Inflammatory macrophage (primary cell): ENCODE measurements around the gene ARHGEF25.
"Not testable (repeated sequence)": the region's sequence is repeated elsewhere in the genome, so short reads cannot be mapped to it uniquely, and the experiment has no call there.

Experiments
- DNase-seq, 2 donors: peaks; one replicate each; pipeline ENCODE4 v3.0.0-alpha.2; 2020 to 2022

The ARHGEF25 gene

DNA sequence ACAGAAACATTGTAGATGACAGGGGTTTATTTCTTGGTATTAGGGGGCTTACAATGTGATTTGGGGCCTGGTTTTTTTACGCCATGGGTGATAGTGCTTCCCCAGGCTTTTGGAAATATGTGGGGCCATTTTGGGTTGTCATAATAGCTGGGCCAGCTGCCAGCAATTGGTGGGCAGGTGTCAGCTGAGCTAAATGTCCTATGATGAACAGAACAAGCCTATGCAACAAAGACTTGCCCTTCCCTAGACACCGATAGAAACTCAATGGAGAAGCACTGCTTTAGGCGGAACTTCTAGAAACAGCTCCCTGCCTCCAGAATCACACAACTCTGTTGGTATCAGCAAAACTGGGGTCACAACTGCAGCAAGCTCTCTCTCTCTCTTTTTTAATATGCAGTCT lies 26.9 kb downstream of the ARHGEF25 start:
- DNase-seq: no peak

DNA sequence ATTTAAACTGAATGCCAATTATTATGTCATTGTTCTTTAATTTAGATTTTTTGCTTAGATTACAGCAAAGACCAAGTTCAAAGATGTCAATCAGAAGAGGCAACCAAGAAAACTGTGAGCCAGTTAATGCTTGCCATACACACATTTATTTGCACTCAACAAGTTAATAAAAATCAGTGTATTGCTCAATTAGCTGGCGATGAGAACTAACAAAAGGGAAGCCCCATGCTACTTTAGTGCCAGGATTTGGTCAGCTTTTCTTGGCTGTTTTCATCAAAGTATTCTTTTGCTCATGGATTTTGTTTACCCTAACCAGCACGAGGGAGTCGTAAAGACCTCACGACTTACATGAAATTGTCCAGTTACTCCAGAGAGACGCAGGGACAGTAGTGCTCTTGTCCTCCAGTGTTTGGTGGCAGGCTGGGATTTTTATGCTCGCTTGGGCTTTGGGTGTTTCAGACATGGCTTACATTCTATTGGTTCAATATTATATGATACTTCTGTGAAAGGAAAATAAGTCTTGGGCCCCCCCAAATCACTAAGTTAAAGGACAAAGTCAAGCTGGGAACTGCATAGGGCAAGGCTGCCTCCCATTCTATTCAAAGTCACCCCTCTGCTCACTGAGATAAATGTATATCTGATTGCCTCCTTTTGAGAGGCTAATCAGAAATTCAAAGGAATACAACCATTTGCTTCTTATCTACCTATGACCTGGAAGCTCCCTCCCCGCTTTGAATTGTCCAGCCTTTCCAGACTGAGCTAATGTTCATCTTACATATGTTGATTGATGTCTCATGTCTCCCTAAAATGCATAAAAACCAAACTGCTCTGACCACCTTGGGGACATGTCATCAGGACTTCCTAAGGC lies 29.2 kb downstream of the ARHGEF25 start:
- DNase-seq: no peak

DNA sequence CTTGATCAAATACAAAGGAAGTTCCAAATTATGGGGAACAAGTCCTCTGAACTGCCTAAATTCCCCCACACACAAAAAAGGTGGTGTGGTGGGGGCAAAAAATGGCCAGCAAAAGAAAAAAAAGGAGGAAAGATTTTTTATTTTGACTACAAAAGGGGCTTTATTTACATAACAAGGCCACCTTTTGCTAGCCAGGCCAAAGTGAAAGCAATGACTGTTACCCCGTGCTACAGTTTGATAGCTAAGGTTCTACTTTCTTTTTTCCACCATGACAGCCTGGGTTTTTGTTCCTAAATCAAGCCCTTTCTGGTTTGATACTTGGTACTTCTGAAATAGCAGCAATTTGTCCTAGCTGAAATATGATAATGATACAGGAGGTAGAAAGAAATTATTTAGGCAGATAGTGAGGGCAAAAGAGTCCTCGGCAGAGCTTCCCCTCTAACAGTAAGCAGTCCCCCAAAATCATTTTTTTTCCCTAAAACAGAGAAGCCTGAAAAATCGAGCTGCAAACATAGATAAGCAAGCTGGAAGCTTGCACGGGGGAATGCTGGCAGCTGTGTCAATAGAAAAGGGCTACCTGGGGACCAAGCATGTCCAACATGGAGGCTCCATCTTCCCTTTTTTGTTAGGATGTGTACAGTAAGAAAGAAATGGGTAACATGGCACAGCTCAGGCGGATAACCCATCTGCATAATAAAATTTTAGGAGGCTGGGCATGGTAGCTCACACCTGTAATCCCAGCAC lies 30.6 kb downstream of the ARHGEF25 start:
- no peak for DNase-seq

DNA sequence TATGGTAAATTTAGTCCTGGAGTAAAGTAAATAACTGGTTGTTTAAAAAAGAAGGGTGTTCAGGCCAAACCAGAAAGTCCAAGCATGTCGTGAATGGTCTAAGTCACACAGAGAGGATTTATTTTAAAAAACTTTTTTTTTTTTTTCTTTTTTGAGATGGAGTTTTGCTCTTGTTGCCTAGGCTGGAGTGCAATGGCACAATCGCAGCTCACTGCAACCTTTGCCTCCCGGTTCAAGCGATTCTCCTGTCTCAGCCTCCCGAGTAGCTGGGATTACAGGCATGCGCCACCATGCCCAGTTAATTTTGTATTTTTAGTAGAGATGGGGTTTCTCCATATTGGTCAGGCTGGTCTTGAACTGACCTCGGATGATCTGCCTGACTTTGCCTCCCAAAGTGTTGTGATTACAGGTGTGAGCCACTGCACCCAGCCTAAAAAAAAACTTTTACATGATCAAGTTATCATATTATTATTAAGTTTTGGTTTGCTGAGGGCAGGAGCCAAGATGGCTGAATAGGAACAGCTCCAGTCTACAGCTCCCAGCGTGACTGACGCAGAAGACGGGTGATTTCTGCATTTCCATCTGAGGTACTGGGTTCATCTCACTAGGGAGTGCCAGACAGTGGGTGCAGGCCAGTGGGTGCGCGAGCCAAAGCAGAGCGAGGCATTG lies 34.9 kb downstream of the ARHGEF25 start:
- not testable (repeated sequence) for DNase-seq

DNA sequence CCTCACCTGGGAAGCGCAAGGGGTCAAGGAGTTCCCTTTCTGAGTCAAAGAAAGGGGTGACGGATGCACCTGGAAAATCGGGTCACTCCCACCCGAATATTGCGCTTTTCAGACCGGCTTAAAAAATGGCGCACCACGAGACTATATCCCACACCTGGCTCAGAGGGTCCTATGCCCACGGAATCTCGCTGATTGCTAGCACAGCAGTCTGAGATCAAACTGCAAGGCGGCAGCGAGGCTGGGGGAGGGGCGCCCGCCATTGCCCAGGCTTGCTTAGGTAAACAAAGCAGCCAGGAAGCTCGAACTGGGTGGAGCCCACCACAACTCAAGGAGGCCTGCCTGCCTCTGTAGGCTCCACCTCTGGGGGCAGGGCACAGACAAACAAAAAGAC lies 35.4 kb downstream of the ARHGEF25 start:
- not testable (repeated sequence) for DNase-seq

DNA sequence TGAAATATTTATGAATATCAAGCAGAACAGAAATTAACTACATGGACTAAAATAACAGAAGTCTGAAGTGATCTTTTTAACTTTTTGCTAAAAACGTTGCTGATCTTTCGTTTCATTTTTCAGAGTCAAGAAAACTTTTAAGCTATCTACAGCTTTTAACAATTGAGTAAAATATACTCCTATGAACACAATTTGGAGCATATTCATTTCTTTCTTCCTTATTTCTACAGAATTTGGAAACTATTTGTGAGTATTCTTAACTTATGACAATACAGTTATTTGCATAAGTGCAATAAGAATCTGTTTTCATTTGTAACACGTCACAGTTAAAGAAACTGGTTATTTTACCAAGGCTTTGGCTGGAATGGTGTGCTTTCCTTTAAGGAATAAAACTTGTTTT lies 42.8 kb downstream of the ARHGEF25 start:
- DNase-seq: no peak

DNA sequence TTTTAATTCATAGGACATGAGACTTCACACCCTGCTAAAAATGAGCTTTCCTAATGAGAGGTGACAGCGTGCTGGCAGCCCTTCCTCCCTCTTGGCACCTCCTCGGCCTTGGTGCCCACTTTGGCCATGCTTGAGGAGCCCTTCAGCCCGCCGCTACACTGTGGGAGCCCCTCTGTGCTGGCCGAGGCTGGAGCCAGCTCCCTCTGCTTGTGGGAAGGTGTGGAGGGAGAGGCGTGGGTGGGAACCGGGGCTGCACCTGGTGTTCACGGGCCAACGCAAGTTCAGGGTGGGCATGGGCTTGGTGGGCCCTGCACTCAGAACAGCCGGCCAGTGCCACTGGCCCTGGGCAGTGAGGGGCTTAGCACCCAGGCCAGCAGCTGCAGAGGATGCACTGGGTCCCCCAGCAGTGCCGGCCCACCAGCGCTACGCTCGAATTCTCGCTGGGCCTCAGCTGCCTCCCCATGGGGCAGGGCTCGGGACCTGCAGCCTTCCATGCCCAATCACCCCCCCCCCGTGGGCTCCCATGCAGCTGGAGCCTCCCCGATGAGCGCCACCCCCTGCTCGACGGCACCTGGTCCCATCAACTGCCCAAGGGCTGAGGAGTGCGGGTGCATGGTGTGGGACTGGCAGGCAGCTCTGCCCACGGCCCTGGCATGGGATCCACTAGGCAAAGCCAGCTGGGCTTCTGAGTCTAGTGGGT lies 44.5 kb downstream of the ARHGEF25 start:
- no peak for DNase-seq

DNA sequence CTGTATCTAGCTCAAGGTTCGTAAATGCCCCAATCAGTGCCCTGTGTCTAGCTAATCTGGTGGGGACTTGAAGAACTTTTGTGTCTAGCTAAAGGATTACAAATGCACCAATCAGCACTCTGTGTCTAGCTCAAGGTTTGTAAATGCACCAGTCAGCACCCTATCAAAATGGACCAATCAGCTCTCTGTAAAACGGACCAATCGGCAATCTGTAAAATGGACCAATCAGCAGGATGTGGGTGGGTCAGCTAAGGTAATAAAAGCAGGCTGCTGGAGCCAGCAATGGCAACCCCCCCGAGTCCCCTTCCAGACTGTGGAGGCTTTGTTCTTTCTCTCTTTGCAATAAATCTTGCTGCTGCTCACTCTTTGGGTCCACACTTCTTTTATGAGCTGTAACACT lies 45.2 kb downstream of the ARHGEF25 start:
- DNase-seq: not testable (repeated sequence)

DNA sequence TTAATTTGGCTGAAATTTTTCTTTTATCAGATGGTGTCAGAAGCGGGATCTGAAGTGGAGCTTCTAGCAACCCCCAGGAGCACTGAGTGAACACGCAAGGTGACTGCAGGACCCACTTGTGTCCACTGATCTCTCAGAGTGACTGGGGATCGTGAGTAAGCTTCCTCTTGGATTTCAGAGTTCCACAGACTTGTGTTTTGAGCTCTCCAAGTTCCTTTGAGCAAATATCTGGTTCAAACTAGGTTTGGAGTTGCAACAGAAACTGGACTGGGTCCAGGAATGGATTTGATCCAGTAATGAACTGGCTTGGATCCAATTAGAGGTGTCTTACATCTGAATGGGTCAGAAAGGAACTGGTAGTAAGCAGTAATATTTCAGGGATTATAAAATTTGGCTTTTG lies 46.5 kb downstream of the ARHGEF25 start:
- no peak for DNase-seq

DNA sequence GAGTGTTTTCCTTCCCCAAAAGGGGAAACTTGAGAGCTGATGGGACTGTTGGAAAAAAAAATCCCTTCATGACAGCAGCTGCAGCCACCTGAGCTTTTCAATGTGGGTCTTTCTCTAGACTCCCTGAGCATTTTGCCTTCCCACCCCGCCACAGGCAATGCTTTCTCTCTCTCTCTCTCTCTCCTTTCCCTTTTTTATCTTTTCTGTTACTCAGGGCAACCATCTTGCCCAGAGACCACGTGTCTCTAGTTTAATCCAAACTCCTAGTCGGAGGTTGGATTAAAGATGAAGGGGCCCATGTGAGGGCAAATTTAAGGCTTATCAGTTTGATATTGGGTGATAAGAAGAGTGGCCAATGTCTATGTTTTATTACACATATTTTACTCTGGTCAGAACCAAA lies 47.7 kb downstream of the ARHGEF25 start:
- DNase-seq: no peak

DNA sequence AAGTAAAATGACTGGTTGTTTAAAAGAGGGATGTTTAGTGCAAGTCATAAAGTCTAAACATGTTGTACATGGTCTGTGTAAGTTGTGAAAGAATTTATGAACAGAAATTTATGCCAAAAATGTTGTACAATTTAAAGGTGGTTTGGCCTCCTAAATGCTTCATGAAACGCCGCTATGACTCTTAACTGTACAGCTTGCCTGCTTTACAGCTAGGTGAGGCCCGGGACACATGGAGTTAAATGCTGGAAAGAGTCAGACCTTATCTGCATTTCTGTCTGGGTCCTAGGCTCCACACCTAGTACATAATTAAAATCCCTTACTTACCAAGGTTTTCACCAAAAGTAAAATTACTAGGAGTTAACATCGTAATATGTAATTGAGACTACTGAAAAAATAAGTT lies 50.1 kb downstream of the ARHGEF25 start:
- no peak for DNase-seq

DNA sequence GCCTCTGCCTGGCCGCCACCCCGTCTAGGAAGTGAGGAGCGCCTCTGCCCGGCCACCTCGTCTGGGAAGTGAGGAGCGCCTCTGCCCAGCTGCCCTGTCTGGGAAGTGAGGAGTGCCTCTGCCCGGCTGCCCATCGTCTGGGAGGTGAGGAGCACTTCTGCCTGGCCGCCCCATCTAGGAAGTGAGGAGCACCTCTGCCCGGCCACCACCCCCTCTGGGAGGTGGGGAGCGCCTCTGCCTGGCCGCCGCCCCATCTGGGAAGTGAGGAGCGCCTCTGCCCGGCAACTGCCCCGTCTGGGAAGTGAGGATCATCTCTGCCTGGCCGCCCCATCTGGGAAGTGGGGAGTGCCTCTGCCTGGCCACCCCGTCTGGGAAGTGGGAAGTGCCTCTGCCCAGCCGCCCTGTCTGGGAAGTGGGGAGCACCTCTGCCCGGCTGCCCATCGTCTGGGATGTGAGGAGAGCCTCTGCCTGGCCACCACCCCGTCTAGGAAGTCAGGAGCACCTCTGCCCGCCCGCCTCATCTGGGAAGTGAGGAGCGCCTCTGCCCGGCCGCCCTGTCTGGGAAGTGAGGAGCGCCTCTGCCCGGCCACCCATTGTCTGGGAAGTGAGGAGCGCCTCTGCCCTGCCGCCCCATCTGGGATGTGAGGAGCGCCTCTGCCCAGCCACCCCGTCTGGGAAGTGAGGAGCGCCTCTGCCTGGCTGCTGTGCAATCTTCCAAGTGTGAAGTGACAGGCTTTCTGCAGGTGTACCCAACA lies 54.0 kb downstream of the ARHGEF25 start:
- not testable (repeated sequence) for DNase-seq
